HCT116 (cell line): ENCODE results near the gene MBNL2. TPM values are rescaled to one million over a fixed set of nuclear protein-coding genes. Genes with fewer than 3 reads are reported as not detected.
A peak's percentile ranks its signal among the peaks of the same experiment; 100 is the strongest.

Experiments used
- ATAC-seq: fragments of 200-7000 bp; cut with Tn5 transposase; 2 replicates; pipeline ENCODE4 v1.9.1; 2020; ENCODE audit warnings: mild to moderate bottlenecking, moderate library complexity
- BruUV-seq: library from RNA; stranded (reverse); fragments of 400-500 nt; replicated peaks from 2 replicates; lab custom pipeline; 2021; lab: Mats Ljungman, UMichigan
- CTCF ChIA-PET: fragments of 300-600 bp; sonication (Branson Sonifier 250); formaldehyde crosslinking; loops from one replicate; lab custom pipeline; 2021; ENCODE audit warnings: antibody characterized with exemption; lab: Charles Lee
- POLR2A ChIA-PET: fragments of 300-600, 350-600 bp; sonication (Branson Sonifier 250); formaldehyde crosslinking; loops from one replicate; lab custom pipeline; 2021; ENCODE audit warnings: antibody characterized with exemption; lab: Charles Lee
- RAD21 ChIA-PET, 2 experiments: fragments of 300-600 bp; sonication (Branson Sonifier 250); formaldehyde crosslinking; loops; one replicate each; lab custom pipeline; 2023; ENCODE audit warnings: low total read pairs in 2 of 2; ENCODE audit not compliant: uncharacterized antibody in 2 of 2, unreplicated experiment in 2 of 2, low non-redundant PET in 1 of 2; lab: Charles Lee
- DNase-seq: peaks from one replicate; pipeline ENCODE4 v3.0.0-alpha.2; 2010; ENCODE audit warnings: low read depth, low spot score
- H2AFZ ChIP-seq: fragments of 200-600 bp; shearing (Covaris generic), sonication (generic); 2 replicates; pipeline ENCODE4 v1.6.1; 2017; ENCODE audit warnings: low read depth, mixed run types, mixed read lengths, antibody characterized with exemption, low read length; ENCODE audit not compliant: poor library complexity, severe bottlenecking
- H3K27ac ChIP-seq: 2 replicates; pipeline ENCODE4 v1.5.1; 2012; ENCODE audit warnings: low read depth, low read length
- H3K27me3 ChIP-seq: fragments of 200-600 bp; sonication (generic); 2 replicates; pipeline ENCODE4 v1.6.1; 2016; ENCODE audit warnings: mixed run types, low read length, mixed read lengths; ENCODE audit not compliant: insufficient read depth
- H3K36me3 ChIP-seq, 2 experiments: fragments of 200-500 bp in 1 of 2; fragments of 200-600 bp in 1 of 2; sonication (Bioruptor generic) in 1 of 2; sonication (generic) in 1 of 2; 2 replicates each; pipeline versions ENCODE4 v1.5.1 to v1.6.1; 2014 to 2016; ENCODE audit warnings: low read length in 2 of 2, inconsistent platforms in 1 of 2, mixed read lengths in 1 of 2, mixed run types in 1 of 2; ENCODE audit not compliant: insufficient read depth in 2 of 2, control insufficient read depth in 1 of 2
- H3K4me1 ChIP-seq, 2 experiments: fragments of 200-600 bp in 1 of 2; sonication (generic) in 1 of 2; 2 replicates each; pipeline versions ENCODE4 v1.5.1 to v1.6.1; 2012 to 2017; ENCODE audit warnings: low read length in 2 of 2, inconsistent platforms in 1 of 2, mild to moderate bottlenecking in 1 of 2, mixed read lengths in 1 of 2, mixed run types in 1 of 2, moderate library complexity in 1 of 2; ENCODE audit not compliant: insufficient read depth in 2 of 2, control insufficient read depth in 1 of 2
- H3K4me2 ChIP-seq: fragments of 200-600 bp; sonication (generic); 2 replicates; pipeline ENCODE4 v1.6.1; 2017; ENCODE audit warnings: mixed run types, low read length, mixed read lengths
- H3K4me3 ChIP-seq, 2 experiments: fragments of 200-600 bp in 1 of 2; sonication (generic) in 1 of 2; replicated peaks in 1 of 2; 2 replicates each; pipeline ENCODE4 v1.5.1; 2011 to 2016; ENCODE audit warnings: low read length in 2 of 2, control low read depth in 1 of 2, low read depth in 1 of 2, mild to moderate bottlenecking in 1 of 2, mixed read lengths in 1 of 2, mixed run types in 1 of 2
- H3K79me2 ChIP-seq: fragments of 200-600 bp; sonication (generic); 2 replicates; pipeline ENCODE4 v1.6.1; 2017; ENCODE audit warnings: mild to moderate bottlenecking, mixed run types, low read length, moderate library complexity, mixed read lengths; ENCODE audit not compliant: insufficient read depth
- H3K9ac ChIP-seq: fragments of 200-600 bp; sonication (generic); 2 replicates; pipeline ENCODE4 v1.6.1; 2016; ENCODE audit warnings: low read length, mixed read lengths
- H3K9me2 ChIP-seq: fragments of 200-600 bp; sonication (generic), shearing (Covaris generic); 2 replicates; pipeline ENCODE4 v1.6.1; 2017; ENCODE audit warnings: mixed run types, mild to moderate bottlenecking, moderate library complexity; ENCODE audit not compliant: insufficient read depth
- H3K9me3 ChIP-seq, 2 experiments: fragments of 200-500 bp in 1 of 2; fragments of 200-600 bp in 1 of 2; sonication (Bioruptor generic) in 1 of 2; sonication (generic) in 1 of 2; 2 replicates each; pipeline ENCODE4 v1.6.1; 2014 to 2017; ENCODE audit warnings: low read length in 2 of 2, mixed read lengths in 2 of 2, inconsistent platforms in 1 of 2, low read depth in 1 of 2, mild to moderate bottlenecking in 1 of 2, mixed run types in 1 of 2, moderate library complexity in 1 of 2; ENCODE audit not compliant: control insufficient read depth in 1 of 2, insufficient read depth in 1 of 2
- H4K20me1 ChIP-seq: fragments of 200-600 bp; sonication (generic), shearing (Covaris generic); 2 replicates; pipeline ENCODE4 v1.6.1; 2017; ENCODE audit warnings: mixed run types, mild to moderate bottlenecking, moderate library complexity; ENCODE audit not compliant: insufficient read depth
- CBX3 ChIP-seq: IDR thresholded peaks from 2 replicates; pipeline ENCODE4 v1.6.1; 2012; ENCODE audit warnings: low read depth
- CEBPB ChIP-seq: IDR thresholded peaks from 2 replicates; pipeline ENCODE4 v1.6.1; 2012; ENCODE audit warnings: low read depth
- POLR2AphosphoS5 ChIP-seq: IDR thresholded peaks from 2 replicates; pipeline ENCODE4 v1.6.1; 2011; ENCODE audit warnings: mild to moderate bottlenecking, low read depth, low read length, moderate library complexity
- SP1 ChIP-seq: IDR thresholded peaks from 2 replicates; pipeline ENCODE4 v1.6.1; 2012; ENCODE audit warnings: low read depth
- TCF7L2 ChIP-seq: IDR thresholded peaks from 2 replicates; pipeline ENCODE4 v1.7.0; 2011; ENCODE audit warnings: borderline replicate concordance, inconsistent platforms; ENCODE audit not compliant: insufficient read depth, insufficient read length; ENCODE audit errors: extremely low read depth
- ZNF274 ChIP-seq: fragments of 200-500 bp; sonication (Bioruptor generic); IDR thresholded peaks from 2 replicates; pipeline ENCODE4 v1.6.1; 2014; ENCODE audit warnings: mild to moderate bottlenecking, low read depth, low read length, inconsistent platforms
- intact Hi-C: fragments of 100-400 bp; cut with micrococcal nuclease; formaldehyde crosslinking; loops from 2 replicates; pipeline ENCODE4 v1.10.0; 2022
- total RNA-seq: library from RNA; stranded (reverse); gene quantifications from one replicate; pipeline ENCODE4 v1.2.1, GENCODE V29; 2021; ENCODE audit not compliant: unreplicated experiment
- TF ChIP-seq, protein P1 (sequence below): IDR thresholded peaks from 2 replicates; pipeline ENCODE4 v1.6.1; 2011; ENCODE audit warnings: mild to moderate bottlenecking, low read length, moderate library complexity; ENCODE audit not compliant: insufficient replicate concordance; ENCODE audit errors: extremely low read depth
- TF ChIP-seq, protein P2 (sequence below): IDR thresholded peaks from 2 replicates; pipeline ENCODE4 v1.6.1; 2012

Gene MBNL2
- total RNA-seq, 1 experiment from 2014 or later: 73.9 TPM

DNA sequence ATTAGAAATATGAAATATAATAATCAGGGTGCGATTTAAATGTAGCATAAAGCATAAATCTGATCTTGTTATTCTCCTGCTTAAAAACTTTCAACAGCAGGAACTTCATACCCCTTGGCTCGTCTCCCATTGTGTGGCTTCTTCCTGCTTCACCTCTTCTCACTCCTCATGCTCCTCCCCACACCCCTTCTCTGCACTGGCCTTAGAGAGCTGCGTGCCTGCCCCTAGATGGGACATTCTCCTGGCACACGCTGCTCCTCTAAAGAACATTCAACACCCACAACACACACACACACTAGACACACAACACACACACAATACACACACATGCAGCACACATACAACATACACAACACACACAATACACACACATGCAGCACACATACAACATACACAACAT lies 107.2 kb downstream of the MBNL2 start:
- no peak for ATAC-seq
- Histone ChIP-seq H4K20me1 (no peaks in the 10 kb centered on the region), H3K4me3 (no peak overlapping the region), H3K27me3 (no peaks in the 10 kb centered on the region), H3K9ac (no peak overlapping the region), H3K36me3 (no peaks in the 10 kb centered on the region), H3K27ac (peak overlapping the region; percentile 54; the same call in 1 of the 2 replicates), H3K4me2 (no peak overlapping the region), H3K79me2 (peaks cover 4% of the 10 kb centered on the region; the same call in 1 of the 2 replicates), H3K9me3 (no peaks in the 10 kb centered on the region), H2AFZ (no peak overlapping the region), H3K4me1 (peaks cover 27 to 45% of the 10 kb centered on the region in 2 experiments), H3K9me2 (no peaks in the 10 kb centered on the region)
- TF ChIP-seq POLR2AphosphoS5: no peak
- no peak for DNase-seq
- intact Hi-C loops: no loop called here
- ChIA-PET CTCF (no interaction called here), POLR2A (no interaction called here), RAD21 (no interaction called here)
- no TSS peak for BruUV-seq

DNA sequence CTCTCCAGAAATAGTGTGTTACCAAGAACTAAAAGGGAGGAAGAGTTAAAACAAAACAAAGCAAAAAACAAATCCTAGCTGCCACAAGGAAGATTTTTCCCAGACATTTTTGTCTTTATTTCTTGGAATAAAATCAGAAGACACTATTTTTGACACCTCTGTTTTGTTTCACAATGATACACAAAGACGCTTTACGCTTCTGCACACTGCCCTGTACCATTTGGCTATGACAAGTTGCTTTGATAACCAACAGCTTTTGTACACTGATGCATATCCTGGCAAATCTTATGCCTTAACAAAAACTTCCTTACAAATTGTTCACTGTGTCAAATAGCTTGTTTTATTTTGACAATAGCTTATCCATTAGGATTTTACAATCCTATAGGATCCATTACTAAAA lies 108.3 kb downstream of the MBNL2 start:
- H3K4me3 ChIP-seq: no peak overlapping the region
- ChIA-PET CTCF (no interaction called here), POLR2A (no interaction called here), RAD21 (no interaction called here)
- H3K9ac ChIP-seq: no peak overlapping the region
- H2AFZ ChIP-seq: no peak overlapping the region
- peaks cover 27 to 39% of the 10 kb centered on the region in 2 experiments for H3K4me1 ChIP-seq
- no peaks in the 10 kb centered on the region for H3K9me3 ChIP-seq
- no peak for ATAC-seq
- H3K9me2 ChIP-seq: no peaks in the 10 kb centered on the region
- H3K27ac ChIP-seq: no peak overlapping the region
- BruUV-seq: no TSS peak
- no peak for DNase-seq
- no peaks in the 10 kb centered on the region for H4K20me1 ChIP-seq
- intact Hi-C loops: no loop called here
- H3K27me3 ChIP-seq: no peaks in the 10 kb centered on the region
- no peaks in the 10 kb centered on the region for H3K36me3 ChIP-seq
- peaks cover 4% of the 10 kb centered on the region; the same call in 1 of the 2 replicates for H3K79me2 ChIP-seq
- no peak overlapping the region for H3K4me2 ChIP-seq
- TF ChIP-seq, protein P1, sequence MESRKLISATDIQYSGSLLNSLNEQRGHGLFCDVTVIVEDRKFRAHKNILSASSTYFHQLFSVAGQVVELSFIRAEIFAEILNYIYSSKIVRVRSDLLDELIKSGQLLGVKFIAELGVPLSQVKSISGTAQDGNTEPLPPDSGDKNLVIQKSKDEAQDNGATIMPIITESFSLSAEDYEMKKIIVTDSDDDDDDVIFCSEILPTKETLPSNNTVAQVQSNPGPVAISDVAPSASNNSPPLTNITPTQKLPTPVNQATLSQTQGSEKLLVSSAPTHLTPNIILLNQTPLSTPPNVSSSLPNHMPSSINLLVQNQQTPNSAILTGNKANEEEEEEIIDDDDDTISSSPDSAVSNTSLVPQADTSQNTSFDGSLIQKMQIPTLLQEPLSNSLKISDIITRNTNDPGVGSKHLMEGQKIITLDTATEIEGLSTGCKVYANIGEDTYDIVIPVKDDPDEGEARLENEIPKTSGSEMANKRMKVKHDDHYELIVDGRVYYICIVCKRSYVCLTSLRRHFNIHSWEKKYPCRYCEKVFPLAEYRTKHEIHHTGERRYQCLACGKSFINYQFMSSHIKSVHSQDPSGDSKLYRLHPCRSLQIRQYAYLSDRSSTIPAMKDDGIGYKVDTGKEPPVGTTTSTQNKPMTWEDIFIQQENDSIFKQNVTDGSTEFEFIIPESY: no peak
- no peak for TF ChIP-seq SP1
- TF ChIP-seq TCF7L2: no peak
- no peak for TF ChIP-seq CEBPB
- no peak for TF ChIP-seq CBX3
- TF ChIP-seq, protein P2, sequence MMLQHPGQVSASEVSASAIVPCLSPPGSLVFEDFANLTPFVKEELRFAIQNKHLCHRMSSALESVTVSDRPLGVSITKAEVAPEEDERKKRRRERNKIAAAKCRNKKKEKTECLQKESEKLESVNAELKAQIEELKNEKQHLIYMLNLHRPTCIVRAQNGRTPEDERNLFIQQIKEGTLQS: no peak
- TF ChIP-seq ZNF274: no peak
- TF ChIP-seq, all 23 proteins: peak for 0
